T47D (cell line): Measurements from ENCODE around the gene GRK5.
"Not testable (repeated sequence)": the region's sequence is repeated elsewhere in the genome, so short reads cannot be mapped to it uniquely, and the experiment has no call there.

Source experiments
- DNase-seq, 2 experiments: peaks; one replicate each; pipeline versions ENCODE4 v3.0.0 to v3.0.0-alpha.2; 2011 to 2012; ENCODE audit warnings: low read depth in 1 of 2, low spot score in 1 of 2
- JUND ChIP-seq: IDR thresholded peaks from 2 replicates; pipeline ENCODE4 v1.6.1; 2012; ENCODE audit warnings: low read depth
- in situ Hi-C: cut with HindIII; loops from 2 replicates; pipeline ENCODE4 v1.10.0; 2016; ENCODE audit warnings: low sequenced_read_pairs, low pct_unique_long_range_greater_than_20kb

The GRK5 gene

DNA sequence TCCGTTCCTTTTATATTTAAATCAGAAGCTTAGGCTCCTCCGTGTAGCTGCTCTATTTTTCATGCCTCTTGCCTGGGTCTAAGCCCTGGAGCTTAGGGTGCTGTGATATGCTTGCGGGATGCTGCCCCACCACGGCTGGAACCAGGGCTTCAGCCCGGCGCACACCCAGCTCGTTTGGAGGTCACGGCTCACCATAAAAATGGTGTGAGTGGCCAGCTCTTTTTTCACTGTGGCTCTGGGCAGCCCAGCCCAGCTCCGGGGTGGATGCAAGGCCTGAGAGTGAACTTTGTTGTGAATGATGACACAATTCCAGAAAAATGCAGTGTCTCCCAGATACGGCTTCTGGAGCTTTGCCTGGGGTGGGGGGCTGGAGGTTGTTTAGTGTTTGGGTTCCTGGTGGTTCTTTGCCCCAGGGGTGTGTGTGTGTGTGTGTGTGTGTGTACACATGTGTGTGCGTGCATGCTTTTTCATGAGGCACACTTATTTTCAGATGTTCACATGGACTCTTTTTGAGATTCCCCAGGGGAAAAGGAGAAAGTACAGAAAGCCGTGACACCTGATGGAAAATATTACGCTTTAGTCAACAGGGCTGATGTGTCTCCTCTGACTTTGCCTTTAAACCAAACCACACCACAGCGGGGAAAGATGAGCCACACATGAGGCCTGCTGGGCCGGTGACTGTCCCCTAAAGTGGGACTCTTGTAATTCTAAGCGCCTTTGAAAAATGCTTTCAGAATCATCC, 46.2 kb downstream of the GRK5 start:
- DNase-seq: peak in 1 of 2 experiments; percentile 10
- in situ Hi-C loops: no loop called here
- no peak for TF ChIP-seq JUND

- in situ Hi-C loops: no loop called here
- no peak for DNase-seq
- no peak for TF ChIP-seq JUND
These were observed 47.0 kb downstream of the GRK5 start for GRCh38 chr10:119254335-119254734.

GRCh38 chr10:119256030-119256429, 48.7 kb downstream of the GRK5 start:
- TF ChIP-seq JUND: no peak
- in situ Hi-C loops: no loop called here
- DNase-seq: no peak

- no peak for DNase-seq
- TF ChIP-seq JUND: no peak
- in situ Hi-C loops: no loop called here
These were observed 49.5 kb downstream of the GRK5 start for GRCh38 chr10:119256897-119257296.

- no peak for TF ChIP-seq JUND
- DNase-seq: no peak
- in situ Hi-C loops: no loop called here
These were observed 50.6 kb downstream of the GRK5 start for GRCh38 chr10:119257899-119258419.

GRCh38 chr10:119259345-119259744, 52.0 kb downstream of the GRK5 start:
- in situ Hi-C loops: no loop called here
- TF ChIP-seq JUND: no peak
- DNase-seq: no peak

DNA sequence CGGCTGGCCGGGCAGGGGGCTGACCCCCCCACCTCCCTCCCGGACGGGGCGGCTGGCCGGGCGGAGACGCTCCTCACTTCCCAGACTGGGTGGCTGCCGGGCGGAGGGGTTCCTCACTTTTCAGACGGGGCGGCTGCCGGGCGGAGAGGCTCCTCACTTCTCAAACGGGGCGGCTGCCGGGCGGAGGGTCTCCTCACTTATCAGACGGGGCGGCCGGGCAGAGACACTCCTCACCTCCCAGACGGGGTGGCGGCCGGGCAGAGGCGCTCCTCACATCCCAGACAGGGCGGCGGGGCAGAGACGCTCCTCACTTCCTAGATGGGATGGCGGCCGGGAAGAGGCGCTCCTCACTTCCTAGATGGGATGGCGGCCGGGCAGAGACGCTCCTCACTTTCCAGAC, 53.6 kb downstream of the GRK5 start:
- DNase-seq: not testable (repeated sequence)

GRCh38 chr10:119263951-119264617, 56.7 kb downstream of the GRK5 start:
- no peak for TF ChIP-seq JUND

More for the DNA sequence above, 53.6 kb downstream of the GRK5 start:
- in situ Hi-C loops: not testable (repeated sequence)

DNA sequence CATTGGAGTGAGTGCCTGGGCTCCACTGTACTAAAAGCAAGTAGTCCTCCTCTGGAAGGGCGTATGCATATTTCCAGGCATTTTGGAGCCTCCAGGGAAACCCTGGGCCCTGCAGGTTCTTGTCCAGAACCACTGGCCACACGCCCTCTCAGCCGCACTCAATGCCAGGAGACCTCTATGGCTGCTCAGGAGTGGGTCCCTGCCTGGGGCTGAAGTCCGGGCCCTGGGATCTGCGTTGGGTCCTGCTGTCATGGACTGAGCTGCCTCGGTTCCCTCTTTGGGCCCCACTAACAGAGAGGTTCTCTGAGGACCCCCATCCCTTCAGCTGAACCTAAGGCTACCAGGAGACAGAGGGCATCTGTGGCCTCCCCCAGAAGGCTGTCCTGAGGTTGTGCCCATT, 58.3 kb downstream of the GRK5 start:
- in situ Hi-C loops: no loop called here
- TF ChIP-seq JUND: no peak

More at GRCh38 chr10:119263951-119264617, 56.7 kb downstream of the GRK5 start:
- in situ Hi-C loops: no loop called here
- peak in 1 of 2 experiments; percentile 13 for DNase-seq

GRCh38 chr10:119267384-119267783, 60.0 kb downstream of the GRK5 start:
- no peak for DNase-seq
- in situ Hi-C loops: no loop called here
- no peak for TF ChIP-seq JUND

More for the DNA sequence above, 58.3 kb downstream of the GRK5 start:
- no peak for DNase-seq

GRCh38 chr10:119268428-119268827, 61.1 kb downstream of the GRK5 start:
- no peak for DNase-seq
- no peak for TF ChIP-seq JUND
- in situ Hi-C loops: no loop called here

- in situ Hi-C loops: no loop called here
- TF ChIP-seq JUND: no peak
- no peak for DNase-seq
These were observed 61.6 kb downstream of the GRK5 start for GRCh38 chr10:119268871-119269506.

DNA sequence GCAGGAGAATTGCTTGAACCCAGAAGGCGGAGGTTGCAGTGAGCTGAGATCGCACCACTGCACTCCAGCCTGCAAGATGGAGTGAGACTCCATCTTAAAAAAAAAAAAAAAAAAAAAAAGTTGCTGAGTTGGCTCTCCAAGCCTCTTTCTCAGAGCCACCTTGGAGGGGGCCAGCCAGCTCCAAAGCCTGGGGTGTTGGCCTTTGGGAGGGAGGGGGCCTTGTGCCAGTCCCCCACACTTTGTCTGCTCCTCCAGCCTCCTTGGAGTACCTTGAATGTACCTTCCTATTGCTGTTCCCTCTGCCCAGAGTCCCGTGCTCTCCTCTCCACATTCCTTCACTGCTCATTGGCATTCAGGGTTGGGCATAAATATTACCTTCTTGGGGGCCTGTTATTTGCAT, 62.4 kb downstream of the GRK5 start:
- in situ Hi-C loops: no loop called here
- no peak for TF ChIP-seq JUND
- DNase-seq: no peak
